AG04450 (cell line): Measurements from ENCODE around the gene BANF2. TPM values are rescaled to one million over a fixed set of nuclear protein-coding genes. Genes with fewer than 3 reads are reported as not detected.
"Not testable (repeated sequence)": the region's sequence is repeated elsewhere in the genome, so short reads cannot be mapped to it uniquely, and the experiment has no call there.

Source experiments
- CTCF ChIA-PET: fragments of 300-600, 350-600 bp; formaldehyde crosslinking; extraction: SDS; loops from one replicate; lab custom pipeline; 2022; ENCODE audit warnings: antibody characterized with exemption, inconsistent platforms; lab: Charles Lee
- POLR2A ChIA-PET: fragments of 350-600 bp; formaldehyde crosslinking; extraction: SDS; loops from one replicate; lab custom pipeline; 2021; ENCODE audit warnings: antibody characterized with exemption, inconsistent platforms; lab: Yijun Ruan, JAX
- DNase-seq: peaks from one replicate; pipeline ENCODE4 v3.0.0-alpha.2; 2011; ENCODE audit warnings: low read depth, low spot score
- H3K27ac ChIP-seq: one replicate; pipeline ENCODE4 v1.5.1; 2012; ENCODE audit warnings: low read depth, low read length, control low read depth
- H3K27me3 ChIP-seq: one replicate; pipeline ENCODE4 v1.6.0; 2012; ENCODE audit warnings: low read length; ENCODE audit not compliant: control insufficient read depth, insufficient read depth
- H3K4me3 ChIP-seq: 2 replicates; pipeline ENCODE4 v1.5.1; 2011; ENCODE audit warnings: mild to moderate bottlenecking, low read depth, low read length, control low read depth
- H3K9me3 ChIP-seq: 2 replicates; pipeline ENCODE4 v1.5.1; 2012; ENCODE audit warnings: low read length; ENCODE audit not compliant: control insufficient read depth, insufficient read depth
- polyA plus RNA-seq: library from polyadenylated mRNA; depleted of rRNA; stranded (reverse); fragments of >200 nt; gene quantifications from 2 replicates; pipeline ENCODE4 v1.2.3, GENCODE V29; 2011
- TF ChIP-seq, protein P1 (sequence below): IDR thresholded peaks from 2 replicates; pipeline ENCODE4 v1.5.1; 2011; ENCODE audit warnings: low read depth, low read length, control low read depth, inconsistent platforms

Gene BANF2
- polyA plus RNA-seq, 1 experiment: not detected

DNA sequence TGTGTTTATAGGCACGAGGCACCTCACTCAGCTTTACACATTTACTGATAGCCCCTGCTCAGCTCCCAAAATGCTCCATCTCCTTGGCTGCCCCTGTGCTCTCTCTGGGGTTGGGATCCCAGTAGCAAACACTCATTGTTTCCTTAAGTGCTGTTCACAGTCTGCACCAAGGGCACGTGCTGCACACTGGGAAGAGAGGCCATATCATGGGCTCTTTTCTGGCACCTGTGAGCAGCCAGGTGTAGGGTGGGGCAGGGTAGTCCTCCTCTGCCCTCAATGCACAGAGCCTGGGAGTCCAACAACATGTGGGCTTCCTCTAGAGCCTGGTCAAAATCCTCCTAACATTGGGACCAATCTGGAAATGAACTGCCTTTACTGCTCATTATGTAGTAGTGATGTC is 67.9 kb downstream of the BANF2 start:
- TF ChIP-seq, protein P1, sequence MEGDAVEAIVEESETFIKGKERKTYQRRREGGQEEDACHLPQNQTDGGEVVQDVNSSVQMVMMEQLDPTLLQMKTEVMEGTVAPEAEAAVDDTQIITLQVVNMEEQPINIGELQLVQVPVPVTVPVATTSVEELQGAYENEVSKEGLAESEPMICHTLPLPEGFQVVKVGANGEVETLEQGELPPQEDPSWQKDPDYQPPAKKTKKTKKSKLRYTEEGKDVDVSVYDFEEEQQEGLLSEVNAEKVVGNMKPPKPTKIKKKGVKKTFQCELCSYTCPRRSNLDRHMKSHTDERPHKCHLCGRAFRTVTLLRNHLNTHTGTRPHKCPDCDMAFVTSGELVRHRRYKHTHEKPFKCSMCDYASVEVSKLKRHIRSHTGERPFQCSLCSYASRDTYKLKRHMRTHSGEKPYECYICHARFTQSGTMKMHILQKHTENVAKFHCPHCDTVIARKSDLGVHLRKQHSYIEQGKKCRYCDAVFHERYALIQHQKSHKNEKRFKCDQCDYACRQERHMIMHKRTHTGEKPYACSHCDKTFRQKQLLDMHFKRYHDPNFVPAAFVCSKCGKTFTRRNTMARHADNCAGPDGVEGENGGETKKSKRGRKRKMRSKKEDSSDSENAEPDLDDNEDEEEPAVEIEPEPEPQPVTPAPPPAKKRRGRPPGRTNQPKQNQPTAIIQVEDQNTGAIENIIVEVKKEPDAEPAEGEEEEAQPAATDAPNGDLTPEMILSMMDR: no peak
- CTCF ChIA-PET: no interaction called here
- POLR2A ChIA-PET: no interaction called here
- no peak for DNase-seq
- Histone ChIP-seq H3K9me3 (no peaks in the 10 kb centered on the region), H3K27ac (no peak overlapping the region), H3K4me3 (no peak overlapping the region), H3K27me3 (peaks cover 4% of the 10 kb centered on the region)

DNA sequence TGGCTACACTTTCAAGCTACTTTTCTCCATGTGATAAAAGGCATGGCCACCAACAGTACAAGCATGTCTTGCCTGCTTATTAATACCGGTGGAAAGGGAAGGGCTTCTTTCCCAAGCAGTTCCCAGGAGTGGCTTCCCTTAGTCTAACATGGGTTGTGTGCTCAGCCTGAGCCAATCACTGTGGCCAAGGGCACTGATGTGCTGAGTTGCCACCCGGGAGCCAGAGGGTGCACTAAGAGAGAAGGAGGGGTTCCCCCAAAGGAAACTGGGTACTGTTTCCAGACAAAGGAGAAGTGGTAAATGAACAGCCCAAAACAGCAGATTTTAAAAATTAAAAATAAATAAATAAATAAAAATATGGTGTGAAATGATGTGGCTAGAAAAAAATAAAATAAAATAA is 68.5 kb downstream of the BANF2 start:
- no peak for DNase-seq
- H3K27me3 ChIP-seq: peaks cover 4% of the 10 kb centered on the region
- CTCF ChIA-PET: no interaction called here
- H3K27ac ChIP-seq: no peak overlapping the region
- no peak overlapping the region for H3K4me3 ChIP-seq
- H3K9me3 ChIP-seq: no peaks in the 10 kb centered on the region
- POLR2A ChIA-PET: interaction anchor here (1.0 kb wide), 1 partner anchor 86 kb away, joined by 3 read pairs; the partner anchor contains the start of gene RRBP1
- TF ChIP-seq, protein P1: no peak

DNA sequence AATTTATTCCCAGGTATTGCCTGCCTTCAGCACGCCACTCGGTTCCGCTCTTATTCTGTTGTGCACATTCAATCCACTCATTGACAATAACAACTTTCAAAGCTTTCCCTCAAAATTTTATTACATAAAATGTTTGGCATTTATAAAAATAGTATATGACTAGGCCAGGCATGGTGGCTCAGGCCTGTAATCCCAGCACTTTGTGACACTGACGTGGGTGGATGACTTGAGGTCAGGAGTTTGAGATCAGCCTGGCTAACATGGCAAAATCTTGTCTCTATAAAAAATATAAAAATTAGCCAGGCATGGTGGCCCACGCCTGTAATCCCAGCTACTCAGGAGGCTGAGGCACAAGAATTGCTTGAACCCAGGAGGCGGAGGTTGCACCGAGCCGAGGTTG is 70.0 kb downstream of the BANF2 start:
- H3K27me3 ChIP-seq, H3K27ac ChIP-seq, CTCF ChIA-PET, DNase-seq, POLR2A ChIA-PET, H3K9me3 ChIP-seq, H3K4me3 ChIP-seq: not testable (repeated sequence)

DNA sequence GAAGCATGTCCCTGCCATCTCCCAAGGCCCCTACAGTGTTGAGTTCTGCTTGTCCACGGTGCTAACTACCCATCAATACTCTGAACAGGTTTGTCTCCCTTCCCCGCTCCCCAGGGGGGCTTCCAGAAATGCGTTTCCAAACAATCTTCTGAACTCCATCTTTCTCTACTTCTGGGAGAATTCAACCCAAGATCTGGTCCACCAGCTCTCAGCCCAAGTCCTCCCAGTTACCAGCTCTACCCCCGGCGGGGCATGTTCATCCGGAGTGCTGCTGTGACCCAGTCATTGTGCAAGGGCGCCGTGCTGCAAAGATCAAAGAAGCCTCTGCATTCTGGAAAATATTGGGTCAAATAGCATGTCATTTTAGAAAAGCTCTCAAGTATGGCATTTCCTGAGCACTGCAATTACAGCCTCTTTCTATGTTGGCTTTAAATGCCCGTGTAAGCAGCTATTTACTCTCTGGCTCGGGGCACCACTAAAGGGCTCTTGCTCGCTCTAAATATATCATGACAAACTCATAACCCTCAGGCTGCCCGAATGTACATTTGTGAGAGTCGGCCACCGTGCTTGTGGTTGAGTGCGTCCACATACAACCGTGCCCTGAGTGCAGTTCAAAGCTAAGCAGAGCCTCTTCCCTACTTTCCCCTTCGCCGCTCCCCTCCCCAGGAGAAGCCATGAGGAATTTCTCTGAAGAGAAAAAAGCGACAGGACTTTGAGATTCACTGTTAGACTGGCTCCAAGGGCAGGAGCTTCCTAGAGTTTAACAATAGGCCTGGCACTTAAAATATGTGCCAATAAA is 71.6 kb downstream of the BANF2 start:
- no peak for DNase-seq
- POLR2A ChIA-PET: interaction anchor here (0.5 to 0.7 kb wide), 2 partner anchors 80 to 95 kb away, joined by 3 read pairs; no protein-coding TSS in a partner anchor
- peaks cover 5% of the 10 kb centered on the region for H3K27me3 ChIP-seq
- no peaks in the 10 kb centered on the region for H3K9me3 ChIP-seq
- TF ChIP-seq, protein P1: no peak
- no peak overlapping the region for H3K27ac ChIP-seq
- CTCF ChIA-PET: no interaction called here
- H3K4me3 ChIP-seq: no peak overlapping the region

DNA sequence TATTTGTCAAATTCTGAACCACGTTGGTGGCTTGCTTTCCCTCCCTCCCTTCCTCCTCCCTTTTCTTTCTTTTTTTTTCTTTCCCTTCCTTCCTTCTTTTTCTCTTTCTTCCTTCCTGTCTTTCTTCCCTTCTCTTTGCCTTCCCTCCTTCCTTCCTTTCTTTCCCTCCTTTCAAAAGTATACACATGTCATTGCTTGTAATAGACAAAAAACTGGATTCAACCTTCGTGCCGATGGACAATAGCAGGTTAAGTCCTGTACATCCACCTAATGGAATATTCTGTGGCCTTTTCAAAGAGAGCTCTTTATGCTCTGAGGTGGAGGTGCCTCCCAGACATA is 72.2 kb downstream of the BANF2 start:
- no peak overlapping the region for H3K4me3 ChIP-seq
- ChIA-PET CTCF (no interaction called here), POLR2A (interaction anchor here (0.5 to 0.7 kb wide), 2 partner anchors 81 to 95 kb away, joined by 3 read pairs; no protein-coding TSS in a partner anchor)
- H3K9me3 ChIP-seq: no peaks in the 10 kb centered on the region
- H3K27ac ChIP-seq: no peak overlapping the region
- DNase-seq: no peak
- TF ChIP-seq, protein P1: no peak
- peaks cover 3% of the 10 kb centered on the region for H3K27me3 ChIP-seq
